DND-41 (cell line): ENCODE data around the gene MOCOS.

ENCODE experiments used
- ATAC-seq: fragments of 200-7000 bp; cut with Tn5 transposase; 3 replicates; pipeline ENCODE4 v1.9.1; 2021; ENCODE audit warnings: low read depth; ENCODE audit not compliant: insufficient read depth
- DNase-seq: peaks from one replicate; pipeline ENCODE4 v3.0.0-alpha.2; 2020
- H2AFZ ChIP-seq: 2 replicates; pipeline ENCODE4 v1.6.0; 2012; ENCODE audit warnings: low read depth, low read length
- H3K27ac ChIP-seq: 2 replicates; pipeline ENCODE4 v1.5.1; 2012; ENCODE audit warnings: low read length, inconsistent platforms
- H3K27me3 ChIP-seq: fragments of 200-600 bp; sonication (generic); 2 replicates; pipeline ENCODE4 v1.6.0; 2012; ENCODE audit warnings: low read length, mild to moderate bottlenecking, inconsistent platforms; ENCODE audit not compliant: insufficient read depth, poor library complexity
- H3K36me3 ChIP-seq: 2 replicates; pipeline ENCODE4 v1.5.1; 2012; ENCODE audit warnings: low read length, inconsistent platforms; ENCODE audit not compliant: insufficient read depth
- H3K4me1 ChIP-seq: 2 replicates; pipeline ENCODE4 v1.5.1; 2012; ENCODE audit warnings: mild to moderate bottlenecking, low read length; ENCODE audit not compliant: insufficient read depth
- H3K4me2 ChIP-seq: 2 replicates; pipeline ENCODE4 v1.6.0; 2012; ENCODE audit warnings: mild to moderate bottlenecking, moderate library complexity, low read length, inconsistent platforms; ENCODE audit not compliant: insufficient read depth
- H3K4me3 ChIP-seq, 2 experiments: fragments of 200-600 bp in 1 of 2; shearing (Covaris generic) in 1 of 2; 2 replicates each; pipeline ENCODE4 v1.5.1; 2012 to 2016; ENCODE audit warnings: inconsistent platforms in 2 of 2, low read length in 2 of 2, mild to moderate bottlenecking in 2 of 2, low read depth in 1 of 2, moderate library complexity in 1 of 2
- H3K79me2 ChIP-seq: 2 replicates; pipeline ENCODE4 v1.6.0; 2012; ENCODE audit warnings: low read length, inconsistent platforms; ENCODE audit not compliant: insufficient read depth
- H3K9ac ChIP-seq: 2 replicates; pipeline ENCODE4 v1.6.0; 2012; ENCODE audit warnings: low read depth, mild to moderate bottlenecking, inconsistent platforms, low read length, moderate library complexity
- H3K9me3 ChIP-seq: 2 replicates; pipeline ENCODE4 v1.5.1; 2012; ENCODE audit warnings: low read length, moderate library complexity, mild to moderate bottlenecking, inconsistent platforms; ENCODE audit not compliant: insufficient read depth, severe bottlenecking
- H4K20me1 ChIP-seq: 2 replicates; pipeline ENCODE4 v1.6.0; 2012; ENCODE audit warnings: low read length; ENCODE audit not compliant: insufficient read depth
- CTCF ChIP-seq: IDR thresholded peaks from 2 replicates; pipeline ENCODE4 v1.5.1; 2012; ENCODE audit warnings: borderline replicate concordance, low read length, moderate library complexity, mild to moderate bottlenecking; ENCODE audit not compliant: poor library complexity, severe bottlenecking; ENCODE audit errors: extremely low read depth
- EZH2 ChIP-seq: IDR thresholded peaks from 3 replicates; pipeline ENCODE4 v1.6.1; 2012; ENCODE audit warnings: borderline replicate concordance, low read depth, mild to moderate bottlenecking, moderate library complexity, low read length, inconsistent platforms; ENCODE audit not compliant: severe bottlenecking

The MOCOS gene

GRCh38 chr18:36181898-36182506 lies 5.3 kb upstream of the MOCOS start:
- ATAC-seq (no peak), DNase-seq (no peak)
- Histone ChIP-seq H3K9me3 (no peaks in the 10 kb centered on the region), H3K4me2 (no peak overlapping the region), H3K4me1 (no peaks in the 10 kb centered on the region), H2AFZ (no peak overlapping the region), H4K20me1 (no peaks in the 10 kb centered on the region), H3K27me3 (no peaks in the 10 kb centered on the region), H3K79me2 (no peaks in the 10 kb centered on the region), H3K4me3 (no peak overlapping the region), H3K27ac (no peak overlapping the region), H3K9ac (no peak overlapping the region), H3K36me3 (peaks cover 11% of the 10 kb centered on the region)
- TF ChIP-seq CTCF: no peak
- TF ChIP-seq EZH2: no peak

DNA sequence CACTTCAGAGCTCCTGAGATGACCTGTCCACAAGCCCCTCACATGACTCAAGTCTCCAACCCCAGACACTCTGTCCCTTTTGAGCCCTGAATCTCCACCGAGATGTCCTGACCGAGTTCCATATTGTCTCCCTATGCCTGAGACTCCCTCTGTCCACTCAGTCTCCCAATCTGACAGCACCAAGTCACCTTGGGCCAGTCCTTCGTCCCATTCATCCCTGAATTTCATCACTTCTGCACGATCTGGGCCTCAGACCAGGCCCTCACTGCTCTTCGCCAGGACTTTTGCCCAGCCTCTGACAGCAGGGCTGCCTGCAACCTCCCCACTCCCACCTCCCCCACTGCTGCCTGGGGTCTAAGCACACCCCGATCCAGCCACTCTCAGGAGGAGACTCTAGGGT lies 4.3 kb upstream of the MOCOS start:
- Histone ChIP-seq H3K79me2 (no peaks in the 10 kb centered on the region), H3K36me3 (0 out of 2 replicates have a peak, but pooled peaks cover under 1% of the 10 kb centered on the region), H3K9ac (no peak overlapping the region), H3K4me1 (no peaks in the 10 kb centered on the region), H2AFZ (no peak overlapping the region), H3K4me2 (no peak overlapping the region), H4K20me1 (no peaks in the 10 kb centered on the region), H3K27ac (no peak overlapping the region), H3K4me3 (no peak overlapping the region), H3K9me3 (no peaks in the 10 kb centered on the region), H3K27me3 (no peaks in the 10 kb centered on the region)
- ATAC-seq (no peak), DNase-seq (no peak)
- no peak for TF ChIP-seq EZH2
- no peak for TF ChIP-seq CTCF

- no peaks in the 10 kb centered on the region for H3K9me3 ChIP-seq
- no peaks in the 10 kb centered on the region for H3K27me3 ChIP-seq
- no peak overlapping the region for H3K27ac ChIP-seq
- H4K20me1 ChIP-seq: no peaks in the 10 kb centered on the region
- H3K4me1 ChIP-seq: no peaks in the 10 kb centered on the region
- no peak for TF ChIP-seq EZH2
- TF ChIP-seq CTCF: no peak
- no peak overlapping the region for H3K9ac ChIP-seq
- H3K79me2 ChIP-seq: no peaks in the 10 kb centered on the region
- DNase-seq (no peak), ATAC-seq (no peak)
- H2AFZ ChIP-seq: no peak overlapping the region
- H3K36me3 ChIP-seq: no peaks in the 10 kb centered on the region
- H3K4me3 ChIP-seq: no peak overlapping the region
- no peak overlapping the region for H3K4me2 ChIP-seq
Measured at GRCh38 chr18:36183987-36184386, 3.3 kb upstream of the MOCOS start.

GRCh38 chr18:36185157-36185556 lies 2.1 kb upstream of the MOCOS start:
- Histone ChIP-seq H3K4me3 (no peak overlapping the region), H3K9ac (no peak overlapping the region), H3K27ac (no peak overlapping the region), H3K4me1 (no peaks in the 10 kb centered on the region), H2AFZ (no peak overlapping the region), H4K20me1 (no peaks in the 10 kb centered on the region), H3K9me3 (no peaks in the 10 kb centered on the region), H3K79me2 (no peaks in the 10 kb centered on the region), H3K27me3 (no peaks in the 10 kb centered on the region), H3K36me3 (no peaks in the 10 kb centered on the region), H3K4me2 (no peak overlapping the region)
- TF ChIP-seq EZH2 (no peak), CTCF (no peak)
- no peak for ATAC-seq
- DNase-seq: no peak
